GM12891 (cell line): Measurements from ENCODE around the gene FOXI1.

Source experiments
- POLR2A ChIP-seq: IDR thresholded peaks from 2 replicates; pipeline ENCODE4 v1.6.1; 2011; ENCODE audit warnings: low read depth, low read length, control low read depth
- POLR2AphosphoS5 ChIP-seq: IDR thresholded peaks from 2 replicates; pipeline ENCODE4 v1.6.1; 2011; ENCODE audit warnings: low read depth, low read length, control low read depth
- TAF1 ChIP-seq: IDR thresholded peaks from 2 replicates; pipeline ENCODE4 v1.6.1; 2011; ENCODE audit warnings: low read depth, low read length, control low read depth

GRCh38 chr5:170117736-170118135, 12.0 kb downstream of the FOXI1 start:
- TF ChIP-seq POLR2A (no peak), POLR2AphosphoS5 (no peak), TAF1 (no peak)
